ENCODE measurements around the gene THSD1.
"Not testable (repeated sequence)": the region's sequence is repeated elsewhere in the genome, so short reads cannot be mapped to it uniquely, and the experiment has no call there.

The THSD1 gene

DNA sequence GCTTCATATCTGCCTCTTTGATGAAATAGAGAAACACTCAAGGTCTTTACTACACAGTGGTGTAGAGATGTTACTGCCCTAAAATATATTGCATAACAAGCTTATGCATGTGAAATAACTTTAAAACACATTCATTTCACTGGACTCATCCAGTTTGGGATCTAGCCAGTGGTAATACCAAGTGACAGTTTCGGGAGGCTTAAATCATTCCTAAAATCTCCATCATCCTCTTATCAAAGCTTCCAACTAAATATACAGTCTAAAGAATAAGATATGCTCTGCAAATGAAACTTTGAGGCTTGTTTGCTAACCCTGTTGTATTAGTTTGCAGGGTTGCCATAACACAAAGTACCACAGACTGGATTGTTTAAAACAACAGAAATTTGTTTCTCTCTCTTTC is 52.8 kb downstream of the THSD1 start:
- DNase-seq (ENCODE audit: low spot score): no peak

DNA sequence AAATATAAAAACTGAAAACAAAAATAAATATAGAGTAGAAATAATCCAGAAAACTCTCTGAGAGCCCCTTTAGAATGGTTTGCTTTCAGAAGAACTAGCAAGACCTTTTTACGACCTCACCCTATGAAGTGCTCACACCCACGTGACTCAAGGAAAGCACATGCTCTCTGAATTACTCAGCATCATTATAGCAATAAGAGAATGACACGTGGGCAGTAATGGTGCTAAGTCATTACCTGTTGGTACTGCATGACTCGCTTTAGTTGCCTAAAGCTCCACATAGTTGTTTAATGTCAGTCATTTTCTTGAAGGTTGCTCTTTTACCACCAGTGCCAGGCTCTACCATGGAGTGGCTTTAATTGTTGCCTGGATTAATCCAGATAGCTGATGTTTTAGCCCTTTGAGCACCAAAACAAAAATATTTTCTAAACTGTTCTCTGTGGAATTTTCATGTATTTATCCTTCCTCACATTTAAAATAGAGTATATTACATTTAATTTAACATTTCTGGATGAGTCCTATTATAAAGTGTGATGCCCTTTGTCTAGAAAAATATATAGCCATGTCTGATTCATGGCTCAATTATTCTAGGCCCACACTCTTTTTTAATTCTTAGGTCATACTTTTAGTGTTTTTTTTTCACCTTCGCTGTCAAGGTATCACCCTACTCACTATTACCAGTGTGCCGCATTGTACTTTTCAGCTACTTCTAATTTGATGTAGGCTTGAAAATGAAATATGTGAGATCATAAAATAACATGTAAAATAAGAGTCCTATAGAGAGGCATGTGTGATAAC is 56.8 kb downstream of the THSD1 start:
- DNase-seq (ENCODE audit: low spot score): peak; percentile 80

GRCh38 chr13:52348071-52348470 is 57.9 kb downstream of the THSD1 start:
- DNase-seq (ENCODE audit: low spot score): peak; percentile 33

- DNase-seq (ENCODE audit: low spot score): no peak
Observed at GRCh38 chr13:52345631-52346251, 60.2 kb downstream of the THSD1 start.

- peak; percentile 30 for DNase-seq (ENCODE audit: low spot score)
Observed at GRCh38 chr13:52345048-52345447, 60.9 kb downstream of the THSD1 start.

DNA sequence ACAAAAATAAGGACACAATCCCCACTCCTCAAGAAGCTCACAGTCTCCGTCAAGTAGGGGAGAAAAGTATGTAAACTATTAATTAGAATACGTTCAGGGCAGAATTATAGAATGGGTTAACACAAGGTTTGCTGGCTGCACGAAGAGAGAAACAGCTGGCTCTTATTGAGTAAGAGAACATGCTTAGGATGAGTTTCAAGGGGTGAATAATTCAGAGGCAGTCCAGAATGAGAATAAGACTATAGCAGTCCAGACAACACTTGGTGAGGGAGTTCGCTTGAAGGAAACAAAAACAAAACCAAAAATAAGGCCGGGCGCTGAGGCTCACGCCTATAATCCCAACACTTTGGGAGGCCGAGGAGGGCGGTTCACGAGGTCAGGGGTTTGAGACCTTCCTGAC is 61.9 kb downstream of the THSD1 start:
- DNase-seq (ENCODE audit: low spot score): no peak

DNA sequence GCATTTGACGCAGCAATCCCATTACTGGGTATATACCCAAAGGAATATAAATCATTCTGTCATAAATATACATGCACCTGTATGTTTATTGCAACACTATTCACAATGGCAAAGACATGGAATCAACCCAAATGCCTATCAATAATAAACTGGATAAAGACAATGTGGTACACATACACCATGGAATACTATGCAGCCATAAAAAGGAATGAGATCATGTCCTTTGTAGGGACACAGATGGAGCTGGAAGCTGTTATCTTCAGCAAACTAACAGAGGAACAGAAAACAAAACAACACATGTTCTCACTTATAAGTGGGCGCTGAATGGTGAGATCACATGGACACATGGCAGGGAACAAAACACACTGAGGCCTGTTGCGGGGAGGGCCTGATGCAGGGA is 63.8 kb downstream of the THSD1 start:
- not testable (repeated sequence) for DNase-seq (ENCODE audit: low spot score)

GRCh38 chr13:52337828-52338455 is 68.0 kb downstream of the THSD1 start:
- not testable (repeated sequence) for DNase-seq (ENCODE audit: low spot score)

- DNase-seq (ENCODE audit: low spot score): not testable (repeated sequence)
Observed at GRCh38 chr13:52334107-52334506, 71.9 kb downstream of the THSD1 start.

DNA sequence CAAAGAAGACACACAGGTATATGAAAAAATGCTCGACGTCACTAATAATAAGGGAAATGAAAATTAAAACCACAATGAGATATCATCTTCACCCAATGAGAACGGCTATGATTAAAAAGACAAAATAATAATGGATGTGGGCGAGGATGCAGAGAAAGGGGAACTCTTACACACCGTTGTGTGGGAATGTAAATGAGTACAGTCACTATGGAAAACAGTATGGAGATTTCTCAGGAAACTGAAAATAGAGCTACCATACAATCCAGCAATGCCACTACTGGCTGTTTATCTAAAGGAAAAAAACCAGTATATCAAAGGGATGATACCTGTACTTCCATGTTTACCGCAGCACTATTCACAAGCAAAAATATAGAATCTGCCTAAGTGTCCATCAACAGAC is 74.1 kb downstream of the THSD1 start:
- DNase-seq (ENCODE audit: low spot score): not testable (repeated sequence)
